Lung (tissue), 12 donors: ENCODE measurements around the gene MRPL44. TPM values are rescaled to one million over a fixed set of nuclear protein-coding genes. Genes with fewer than 3 reads are reported as not detected.

Experiments used
- ATAC-seq: fragments of 200-7000 bp; cut with Tn5 transposase; one replicate; pipeline ENCODE4 v1.9.1; 2020; ENCODE audit warnings: moderate number of reproducible peaks; ENCODE audit not compliant: insufficient read depth, low FRiP score
- DNase-seq, 3 donors: peaks; one replicate each; pipeline ENCODE4 v3.0.0-alpha.2; 2013 to 2017
- H3K27ac ChIP-seq, 2 donors: one replicate each; pipeline ENCODE4 v1.5.1; 2013; ENCODE audit warnings: mild to moderate bottlenecking in 2 of 2, moderate library complexity in 2 of 2, control low read depth in 1 of 2, inconsistent platforms in 1 of 2, low read depth in 1 of 2, low read length in 1 of 2
- H3K27me3 ChIP-seq, 3 donors: one replicate each; pipeline ENCODE4 v1.5.1; 2013; ENCODE audit warnings: low read length in 2 of 3; ENCODE audit not compliant: control insufficient read depth in 3 of 3, insufficient read depth in 3 of 3
- H3K36me3 ChIP-seq, 4 donors: one replicate each; pipeline ENCODE4 v1.5.1; 2013; ENCODE audit warnings: low read length in 4 of 4, mild to moderate bottlenecking in 1 of 4, moderate library complexity in 1 of 4; ENCODE audit not compliant: control insufficient read depth in 4 of 4, insufficient read depth in 4 of 4
- H3K4me1 ChIP-seq, 5 donors: one replicate each; pipeline ENCODE4 v1.5.1; 2013; ENCODE audit warnings: low read length in 5 of 5, mild to moderate bottlenecking in 2 of 5, moderate library complexity in 1 of 5; ENCODE audit not compliant: control insufficient read depth in 5 of 5, insufficient read depth in 5 of 5
- H3K4me3 ChIP-seq: one replicate; pipeline ENCODE4 v1.5.1; 2013; ENCODE audit warnings: mild to moderate bottlenecking, control low read depth, moderate library complexity
- H3K9ac ChIP-seq, 2 donors: one replicate each; pipeline ENCODE4 v1.5.1; 2013; ENCODE audit warnings: low read length in 2 of 2, control low read depth in 1 of 2; ENCODE audit not compliant: insufficient read depth in 1 of 2
- H3K9me3 ChIP-seq, 4 donors: one replicate each; pipeline ENCODE4 v1.5.1; 2013; ENCODE audit warnings: low read length in 3 of 4, mild to moderate bottlenecking in 1 of 4, moderate library complexity in 1 of 4; ENCODE audit not compliant: control insufficient read depth in 4 of 4, insufficient read depth in 3 of 4
- WGBS, 2 donors: extraction: QIAGEN DNeasy Blood & Tissue Kit; methylation state at CpG; one replicate each; pipeline ENCODE4 v1.1.7; 2013; 5-methylcytosine and 5-hydroxymethylcytosine counted together
- polyA plus RNA-seq, 2 donors: library from polyadenylated mRNA; stranded (reverse); fragments of 200-250 nt; gene quantifications; one replicate each; pipeline ENCODE4 v1.2.1, GENCODE V29; 2013
- total RNA-seq, 2 donors: library from RNA; depleted of rRNA in 1 of 2; stranded (reverse); fragments of >200 nt in 1 of 2; gene quantifications; one replicate each; pipeline ENCODE4 v1.2.1, GENCODE V29; 2014 to 2021
- TF ChIP-seq, protein P1 (sequence below): IDR thresholded peaks from 2 replicates; pipeline ENCODE4 v1.5.1; 2012; ENCODE audit warnings: mild to moderate bottlenecking; ENCODE audit errors: control extremely low read depth, extremely low read depth
- donor health status: control.
- donor health status: control.
- donor health status: Bipolar disorder and iron deficiency.
- donor health status: healthy.
- donor health status: DM: yes; HTN: yes; CAD: no.

Gene MRPL44
- total and polyA plus RNA-seq, 4 donors, result 20.4 to 23.1 (median 21.5) TPM

DNA sequence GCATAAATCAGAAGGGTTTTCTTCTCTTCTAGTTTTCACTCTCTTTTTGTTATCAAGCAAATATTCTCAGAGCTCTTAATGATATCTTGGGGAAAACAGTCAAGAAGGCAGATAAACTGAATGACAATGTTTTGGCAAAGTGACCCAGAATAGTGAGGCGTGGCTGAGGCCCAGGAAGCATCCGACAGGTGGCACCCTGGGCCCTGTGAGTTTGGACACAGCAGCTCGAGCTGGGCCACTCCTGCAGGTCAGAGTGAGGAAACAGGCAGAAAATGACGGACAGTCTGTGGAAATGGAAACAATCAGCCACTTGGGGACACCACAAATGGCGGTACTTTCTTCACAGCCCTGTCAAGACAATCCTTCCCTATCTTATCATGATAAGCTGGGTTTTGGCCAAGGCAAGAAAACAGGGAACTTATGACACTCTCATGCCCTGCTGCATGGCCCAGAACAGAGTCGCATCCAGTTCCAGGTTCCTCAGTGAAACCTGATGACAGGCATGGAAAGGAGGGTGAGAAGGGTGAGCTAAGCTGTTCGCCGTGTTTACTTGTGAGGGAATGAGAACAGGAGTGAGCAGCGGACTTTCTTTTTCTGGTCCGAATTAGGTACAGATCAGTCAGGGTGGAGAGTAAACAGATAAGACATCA, 32.1 kb downstream of the MRPL44 start:
- Histone ChIP-seq H3K9ac (no peak overlapping the region), H3K27me3 (no peaks in the 10 kb centered on the region), H3K4me1 (peaks cover 0 to 10% (median 1%) of the 10 kb centered on the region in 5 donors), H3K9me3 (no peaks in the 10 kb centered on the region), H3K27ac (no peak overlapping the region), H3K4me3 (no peak overlapping the region), H3K36me3 (peaks cover 0 to 11% (median 4%) of the 10 kb centered on the region in 4 donors)
- no peak for ATAC-seq
- TF ChIP-seq, protein P1, sequence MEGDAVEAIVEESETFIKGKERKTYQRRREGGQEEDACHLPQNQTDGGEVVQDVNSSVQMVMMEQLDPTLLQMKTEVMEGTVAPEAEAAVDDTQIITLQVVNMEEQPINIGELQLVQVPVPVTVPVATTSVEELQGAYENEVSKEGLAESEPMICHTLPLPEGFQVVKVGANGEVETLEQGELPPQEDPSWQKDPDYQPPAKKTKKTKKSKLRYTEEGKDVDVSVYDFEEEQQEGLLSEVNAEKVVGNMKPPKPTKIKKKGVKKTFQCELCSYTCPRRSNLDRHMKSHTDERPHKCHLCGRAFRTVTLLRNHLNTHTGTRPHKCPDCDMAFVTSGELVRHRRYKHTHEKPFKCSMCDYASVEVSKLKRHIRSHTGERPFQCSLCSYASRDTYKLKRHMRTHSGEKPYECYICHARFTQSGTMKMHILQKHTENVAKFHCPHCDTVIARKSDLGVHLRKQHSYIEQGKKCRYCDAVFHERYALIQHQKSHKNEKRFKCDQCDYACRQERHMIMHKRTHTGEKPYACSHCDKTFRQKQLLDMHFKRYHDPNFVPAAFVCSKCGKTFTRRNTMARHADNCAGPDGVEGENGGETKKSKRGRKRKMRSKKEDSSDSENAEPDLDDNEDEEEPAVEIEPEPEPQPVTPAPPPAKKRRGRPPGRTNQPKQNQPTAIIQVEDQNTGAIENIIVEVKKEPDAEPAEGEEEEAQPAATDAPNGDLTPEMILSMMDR, result no peak
- no peak for DNase-seq
- WGBS, 2 donors, result 74 to 82% methylated on average over 10 of the region's 10 CpGs

DNA sequence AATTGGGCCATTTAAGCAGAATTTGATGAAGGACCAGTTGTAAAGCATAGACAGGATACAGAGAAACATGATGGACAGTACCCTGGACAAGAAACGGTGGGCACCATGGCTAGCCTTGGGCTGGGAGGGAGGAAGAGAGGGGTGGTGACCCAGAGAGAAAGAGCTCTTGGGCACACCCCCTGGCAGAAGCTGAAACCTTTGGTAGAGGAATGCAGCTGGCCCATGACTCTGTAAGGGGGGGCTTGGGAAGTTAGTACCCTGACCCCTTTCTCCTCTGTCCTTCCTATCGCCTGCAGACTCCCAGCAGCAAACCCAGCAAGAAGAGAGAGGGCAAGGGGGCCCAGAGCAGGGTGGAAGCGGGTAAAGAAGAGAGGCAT, 32.6 kb downstream of the MRPL44 start:
- H3K4me1 ChIP-seq, result peaks cover 0 to 11% (median 1%) of the 10 kb centered on the region in 5 donors
- 75 to 88% methylated on average over 3 of the region's 3 CpGs for WGBS, 2 donors
- peaks cover 0 to 10% (median 4%) of the 10 kb centered on the region in 4 donors for H3K36me3 ChIP-seq
- ATAC-seq (no peak), DNase-seq (no peak)
- TF ChIP-seq, protein P1, result no peak
- no peaks in the 10 kb centered on the region for H3K27me3 ChIP-seq
- H3K9ac ChIP-seq, result no peak overlapping the region
- H3K4me3 ChIP-seq, result no peak overlapping the region
- no peak overlapping the region for H3K27ac ChIP-seq
- no peaks in the 10 kb centered on the region for H3K9me3 ChIP-seq

DNA sequence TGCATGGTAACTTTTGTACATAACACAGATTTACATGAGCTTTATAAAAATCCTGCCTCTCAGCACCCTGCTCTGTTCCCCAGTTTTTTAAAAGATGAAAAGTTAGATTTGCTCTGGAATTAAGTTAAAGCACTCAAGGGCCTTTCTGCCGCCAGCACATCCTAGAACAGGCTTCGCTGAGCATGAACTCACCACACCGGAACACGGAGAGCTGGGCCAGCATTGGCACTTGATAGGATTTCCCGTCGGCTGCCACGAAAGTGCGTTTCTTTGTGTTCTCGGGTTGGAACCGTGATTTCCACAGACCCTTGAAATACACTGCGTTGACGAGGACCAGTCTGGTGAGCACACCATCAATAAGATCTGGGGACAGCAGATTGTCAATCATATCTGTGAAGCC, 34.3 kb downstream of the MRPL44 start:
- no peak for ATAC-seq
- no peak overlapping the region for H3K9ac ChIP-seq
- no peak overlapping the region for H3K27ac ChIP-seq
- TF ChIP-seq, protein P1, result no peak
- H3K36me3 ChIP-seq, result peaks cover 0 to 9% (median 4%) of the 10 kb centered on the region in 4 donors
- DNase-seq, result no peak
- 89 to 94% methylated on average over 12 of the region's 12 CpGs for WGBS, 2 donors
- H3K27me3 ChIP-seq, result no peaks in the 10 kb centered on the region
- no peak overlapping the region for H3K4me3 ChIP-seq
- no peaks in the 10 kb centered on the region for H3K9me3 ChIP-seq
- H3K4me1 ChIP-seq, result peaks cover 0 to 11% (median 1%) of the 10 kb centered on the region in 5 donors
